ENCODE data around the gene CENPV.
A peak's percentile ranks its signal among the peaks of the same experiment; 100 is the strongest.

CENPV gene

GRCh38 chr17:16363749-16364536, 10.7 kb upstream of the CENPV start:
- Histone ChIP-seq H3K79me2 (ENCODE audit: insufficient read depth, low read length) (no peaks in the 10 kb centered on the region), H3K36me3 (ENCODE audit: insufficient read depth, low read length) (no peaks in the 10 kb centered on the region), H3K4me2 (ENCODE audit: low read length) (no peak overlapping the region), H2AFZ (ENCODE audit: low read length) (no peak overlapping the region), H3K27ac (ENCODE audit: low read depth, low read length, poor library complexity, severe bottlenecking) (no peak overlapping the region), H3K4me3 (ENCODE audit: low read depth, low read length, poor library complexity, severe bottlenecking) (no peak overlapping the region), H3K4me1 (ENCODE audit: insufficient read depth, low read length, severe bottlenecking) (no peaks in the 10 kb centered on the region), H3K27me3 (ENCODE audit: insufficient read depth, low read length) (no peaks in the 10 kb centered on the region), H3K9me2 (ENCODE audit: low read depth, low read length) (no peaks in the 10 kb centered on the region), H3K9me3 (ENCODE audit: low read length) (no peaks in the 10 kb centered on the region), H3K9ac (ENCODE audit: low read length) (no peak overlapping the region), H4K20me1 (ENCODE audit: insufficient read depth, low read length) (no peaks in the 10 kb centered on the region), H3F3A (ENCODE audit: insufficient read depth, low read length) (no peaks in the 10 kb centered on the region)
- no peak for TF ChIP-seq EZH2 (IDR thresholded peaks at IDR 0.05; ENCODE audit: borderline replicate concordance, low read length)
- peak; percentile 97 for TF ChIP-seq CTCF (IDR thresholded peaks at IDR 0.05; ENCODE audit: low read length)

- no peaks in the 10 kb centered on the region for H3K4me1 ChIP-seq (ENCODE audit: insufficient read depth, low read length, severe bottlenecking)
- no peaks in the 10 kb centered on the region for H3K79me2 ChIP-seq (ENCODE audit: insufficient read depth, low read length)
- no peaks in the 10 kb centered on the region for H3F3A ChIP-seq (ENCODE audit: insufficient read depth, low read length)
- no peaks in the 10 kb centered on the region for H3K9me3 ChIP-seq (ENCODE audit: low read length)
- H3K27me3 ChIP-seq (ENCODE audit: insufficient read depth, low read length) = no peaks in the 10 kb centered on the region
- H3K4me3 ChIP-seq (ENCODE audit: low read depth, low read length, poor library complexity, severe bottlenecking) = no peak overlapping the region
- no peak overlapping the region for H3K9ac ChIP-seq (ENCODE audit: low read length)
- TF ChIP-seq CTCF (IDR thresholded peaks at IDR 0.05; ENCODE audit: low read length) (no peak), EZH2 (IDR thresholded peaks at IDR 0.05; ENCODE audit: borderline replicate concordance, low read length) (no peak)
- H4K20me1 ChIP-seq (ENCODE audit: insufficient read depth, low read length) = no peaks in the 10 kb centered on the region
- H3K9me2 ChIP-seq (ENCODE audit: low read depth, low read length) = no peaks in the 10 kb centered on the region
- H3K36me3 ChIP-seq (ENCODE audit: insufficient read depth, low read length) = no peaks in the 10 kb centered on the region
- no peak overlapping the region for H2AFZ ChIP-seq (ENCODE audit: low read length)
- no peak overlapping the region for H3K27ac ChIP-seq (ENCODE audit: low read depth, low read length, poor library complexity, severe bottlenecking)
- no peak overlapping the region for H3K4me2 ChIP-seq (ENCODE audit: low read length)
These were observed 8.6 kb upstream of the CENPV start for GRCh38 chr17:16361874-16362273.

- TF ChIP-seq EZH2 (IDR thresholded peaks at IDR 0.05; ENCODE audit: borderline replicate concordance, low read length) (no peak), CTCF (IDR thresholded peaks at IDR 0.05; ENCODE audit: low read length) (no peak)
- Histone ChIP-seq H3K27ac (ENCODE audit: low read depth, low read length, poor library complexity, severe bottlenecking) (no peak overlapping the region), H3K9ac (ENCODE audit: low read length) (no peak overlapping the region), H3K9me2 (ENCODE audit: low read depth, low read length) (no peaks in the 10 kb centered on the region), H3K36me3 (ENCODE audit: insufficient read depth, low read length) (no peaks in the 10 kb centered on the region), H3K9me3 (ENCODE audit: low read length) (no peaks in the 10 kb centered on the region), H3K27me3 (ENCODE audit: insufficient read depth, low read length) (no peaks in the 10 kb centered on the region), H3K79me2 (ENCODE audit: insufficient read depth, low read length) (no peaks in the 10 kb centered on the region), H3K4me1 (ENCODE audit: insufficient read depth, low read length, severe bottlenecking) (peaks cover 8% of the 10 kb centered on the region), H2AFZ (ENCODE audit: low read length) (no peak overlapping the region), H3F3A (ENCODE audit: insufficient read depth, low read length) (no peaks in the 10 kb centered on the region), H4K20me1 (ENCODE audit: insufficient read depth, low read length) (no peaks in the 10 kb centered on the region), H3K4me3 (ENCODE audit: low read depth, low read length, poor library complexity, severe bottlenecking) (no peak overlapping the region), H3K4me2 (ENCODE audit: low read length) (no peak overlapping the region)
These were observed 5.1 kb upstream of the CENPV start for GRCh38 chr17:16358394-16358793.
